NK-92 (cell line): ENCODE measurements around the gene SPHK1.

Source experiments
- DNase-seq: peaks from one replicate; lab custom pipeline; 2025; ENCODE audit not compliant: unreplicated experiment; lab: John Stamatoyannopoulos, UW

The SPHK1 gene

GRCh38 chr17:76363107-76363842 is 21.1 kb upstream of the SPHK1 start:
- DNase-seq = no peak

- no peak for DNase-seq
These were observed 19.0 kb upstream of the SPHK1 start for GRCh38 chr17:76365256-76365903.

GRCh38 chr17:76366247-76366646 is 18.2 kb upstream of the SPHK1 start:
- no peak for DNase-seq

GRCh38 chr17:76367642-76368041 is 16.8 kb upstream of the SPHK1 start:
- no peak for DNase-seq

GRCh38 chr17:76368545-76368944 is 15.9 kb upstream of the SPHK1 start:
- no peak for DNase-seq

GRCh38 chr17:76369379-76369778 is 15.0 kb upstream of the SPHK1 start:
- DNase-seq = no peak

- DNase-seq = no peak
These were observed 14.6 kb upstream of the SPHK1 start for GRCh38 chr17:76369804-76370203.

- no peak for DNase-seq
These were observed 14.0 kb upstream of the SPHK1 start for GRCh38 chr17:76370261-76370993.

- no peak for DNase-seq
These were observed 12.5 kb upstream of the SPHK1 start for GRCh38 chr17:76371656-76372628.

GRCh38 chr17:76376318-76377133 is 7.9 kb upstream of the SPHK1 start:
- no peak for DNase-seq

- no peak for DNase-seq
These were observed 5.7 kb upstream of the SPHK1 start for GRCh38 chr17:76378548-76379274.

- DNase-seq = no peak
These were observed 5.2 kb upstream of the SPHK1 start for GRCh38 chr17:76379275-76379641.

GRCh38 chr17:76379646-76380376 is 4.6 kb upstream of the SPHK1 start:
- no peak for DNase-seq

- DNase-seq = no peak
These were observed 2.6 kb upstream of the SPHK1 start for GRCh38 chr17:76381633-76382350.

GRCh38 chr17:76382351-76382802 is 2.0 kb upstream of the SPHK1 start:
- no peak for DNase-seq

- no peak for DNase-seq
These were observed 1.4 kb upstream of the SPHK1 start for GRCh38 chr17:76382803-76383545.

- DNase-seq = no peak
These were observed 725 bp upstream of the SPHK1 start for GRCh38 chr17:76383546-76384221.
